Activated T-helper 1 cell treated with anti-CD3 and anti-CD28 coated beads, Interleukin-12 subunit alpha, Interleukin-12 subunit beta, Interleukin-2, Interleukin-4 antibody, amounts not matched to agents 30 ng/mL and 10 ng/mL and 1 ng/mL, durations not matched to agents 14 hours and 24 hours and 36 hours (primary cell): ENCODE data around the gene SHANK1. TPM values are rescaled to one million over a fixed set of nuclear protein-coding genes. Genes with fewer than 3 reads are reported as not detected.

Source experiments
- DNase-seq: peaks from one replicate; pipeline ENCODE4 v3.0.0; 2021; ENCODE audit warnings: low spot score
- H3K27ac Mint-ChIP-seq: one replicate; pipeline ENCODE4 v1.8.0; 2021; ENCODE audit warnings: mild to moderate bottlenecking, mixed read lengths
- H3K27me3 Mint-ChIP-seq: one replicate; pipeline ENCODE4 v1.8.0; 2022; ENCODE audit warnings: mild to moderate bottlenecking, moderate library complexity, mixed read lengths; ENCODE audit not compliant: insufficient read depth
- H3K36me3 Mint-ChIP-seq: one replicate; pipeline ENCODE4 v1.8.0; 2021; ENCODE audit warnings: low read depth, mixed read lengths
- H3K4me1 Mint-ChIP-seq: one replicate; pipeline ENCODE4 v1.8.0; 2021; ENCODE audit warnings: low read depth, mixed read lengths
- H3K4me3 Mint-ChIP-seq: one replicate; pipeline ENCODE4 v1.8.0; 2021; ENCODE audit warnings: mild to moderate bottlenecking, moderate library complexity, mixed read lengths
- H3K9me3 Mint-ChIP-seq: one replicate; pipeline ENCODE4 v1.8.0; 2021; ENCODE audit warnings: mixed read lengths
- intact Hi-C: fragments of 100-400 bp; cut with micrococcal nuclease; formaldehyde crosslinking; loops from one replicate; pipeline ENCODE4 v1.15.1; 2024
- total RNA-seq: library from RNA; stranded (reverse); gene quantifications from 2 replicates; pipeline ENCODE4 v1.2.3, GENCODE V29; 2022

The SHANK1 gene
- total RNA-seq, 1 donor from 2014 or later = not detected

- H3K4me3 Mint-ChIP-seq = no peak overlapping the region
Observed at GRCh38 chr19:50717026-50717723, 2.4 kb downstream of the SHANK1 start.

GRCh38 chr19:50716178-50717025 is 3.2 kb downstream of the SHANK1 start:
- Mint-ChIP-seq H3K4me3 (no peak overlapping the region), H3K9me3 (no peaks in the 10 kb centered on the region), H3K27ac (no peak overlapping the region), H3K4me1 (peaks cover 4% of the 10 kb centered on the region), H3K36me3 (no peaks in the 10 kb centered on the region), H3K27me3 (peaks cover 47% of the 10 kb centered on the region)
- intact Hi-C loops = loop anchor here (5.0 kb wide), 1 partner anchor 561 kb away; no protein-coding TSS in a partner anchor
- no peak for DNase-seq

More at GRCh38 chr19:50717026-50717723, 2.4 kb downstream of the SHANK1 start:
- DNase-seq = no peak
- intact Hi-C loops = loop anchor here (5.0 kb wide), 1 partner anchor 560 kb away; no protein-coding TSS in a partner anchor
- no peaks in the 10 kb centered on the region for H3K9me3 Mint-ChIP-seq
- no peaks in the 10 kb centered on the region for H3K36me3 Mint-ChIP-seq
- H3K4me1 Mint-ChIP-seq = peaks cover 4% of the 10 kb centered on the region
- H3K27me3 Mint-ChIP-seq = peaks cover 50% of the 10 kb centered on the region
- H3K27ac Mint-ChIP-seq = no peak overlapping the region

GRCh38 chr19:50713556-50714236 is 5.9 kb downstream of the SHANK1 start:
- Mint-ChIP-seq H3K4me1 (peaks cover 4% of the 10 kb centered on the region), H3K27ac (no peak overlapping the region), H3K27me3 (peaks cover 37% of the 10 kb centered on the region), H3K36me3 (no peaks in the 10 kb centered on the region), H3K4me3 (no peak overlapping the region), H3K9me3 (no peaks in the 10 kb centered on the region)
- intact Hi-C loops = no loop called here
- DNase-seq = no peak

GRCh38 chr19:50712833-50713232 is 6.8 kb downstream of the SHANK1 start:
- Mint-ChIP-seq H3K4me1 (peaks cover 4% of the 10 kb centered on the region), H3K27me3 (peaks cover 36% of the 10 kb centered on the region), H3K27ac (no peak overlapping the region), H3K9me3 (no peaks in the 10 kb centered on the region), H3K4me3 (no peak overlapping the region), H3K36me3 (no peaks in the 10 kb centered on the region)
- intact Hi-C loops = no loop called here
- DNase-seq = no peak

DNA sequence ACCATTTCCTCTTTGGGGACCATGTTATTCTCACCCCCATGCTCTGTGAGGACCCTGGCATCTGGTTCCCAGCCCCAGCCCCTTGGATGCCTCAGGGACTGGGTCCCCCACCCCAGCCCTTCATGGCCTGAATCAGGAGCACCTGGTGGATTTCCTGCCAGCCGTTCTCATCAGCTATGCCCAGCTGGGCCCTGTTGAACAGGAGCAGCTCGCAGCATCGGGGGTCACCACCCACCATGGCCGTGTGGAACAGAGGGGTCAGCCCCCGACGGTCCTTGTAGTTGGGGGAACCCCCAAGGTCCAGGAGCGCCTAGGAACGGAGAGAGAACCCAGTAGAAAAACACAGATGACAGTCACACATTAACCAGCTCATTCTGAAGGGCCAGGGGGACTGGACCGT is 7.8 kb downstream of the SHANK1 start:
- intact Hi-C loops = no loop called here
- H3K4me3 Mint-ChIP-seq = no peak overlapping the region
- H3K27ac Mint-ChIP-seq = no peak overlapping the region
- DNase-seq = no peak
- H3K9me3 Mint-ChIP-seq = no peaks in the 10 kb centered on the region
- no peaks in the 10 kb centered on the region for H3K36me3 Mint-ChIP-seq
- H3K4me1 Mint-ChIP-seq = peaks cover 4% of the 10 kb centered on the region
- H3K27me3 Mint-ChIP-seq = peaks cover 27% of the 10 kb centered on the region

DNA sequence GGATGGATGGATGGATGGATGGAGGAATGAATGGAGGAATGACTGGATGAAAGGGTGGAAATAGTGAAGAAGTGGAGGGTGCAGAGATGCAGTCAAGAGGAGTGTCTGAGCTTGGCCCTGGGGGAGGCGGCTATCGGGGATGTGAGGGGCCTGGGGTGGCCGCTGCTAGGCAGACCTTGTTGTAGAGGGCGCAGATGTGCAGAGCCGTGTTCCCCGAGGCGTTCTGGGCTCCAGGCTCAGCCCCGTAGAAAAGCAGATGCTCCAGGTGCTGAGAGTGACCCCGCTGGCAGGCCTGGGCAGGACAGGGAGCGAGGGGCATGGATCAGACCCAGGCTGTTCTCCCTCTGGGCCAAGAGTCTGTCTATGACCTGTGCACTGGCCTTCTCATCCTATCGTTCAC is 8.4 kb downstream of the SHANK1 start:
- no peak for DNase-seq
- Mint-ChIP-seq H3K4me3 (no peak overlapping the region), H3K27ac (no peak overlapping the region), H3K36me3 (no peaks in the 10 kb centered on the region), H3K9me3 (no peaks in the 10 kb centered on the region), H3K4me1 (peaks cover 4% of the 10 kb centered on the region), H3K27me3 (peaks cover 25% of the 10 kb centered on the region)
- intact Hi-C loops = no loop called here

DNA sequence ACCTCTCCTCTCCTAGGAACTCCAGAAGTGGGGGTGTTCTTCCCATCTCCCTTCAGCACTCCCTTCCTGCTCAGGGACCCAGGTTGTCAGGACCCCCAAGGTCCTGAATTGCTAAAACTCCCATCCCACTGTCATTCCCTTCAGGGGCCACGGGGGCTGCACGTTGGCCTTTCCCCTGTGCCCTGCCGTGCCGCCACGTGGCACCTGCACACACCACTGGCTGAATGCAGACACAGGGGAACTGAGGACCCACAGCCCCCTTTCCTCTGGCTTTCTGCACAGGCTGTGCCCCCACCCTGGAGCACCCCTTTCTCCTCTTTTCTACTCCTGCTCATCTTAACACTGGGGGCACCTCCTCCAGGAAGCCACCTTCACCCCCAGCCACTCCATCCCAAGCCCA is 9.0 kb downstream of the SHANK1 start:
- Mint-ChIP-seq H3K4me1 (peaks cover 4% of the 10 kb centered on the region), H3K27me3 (peaks cover 21% of the 10 kb centered on the region), H3K9me3 (no peaks in the 10 kb centered on the region), H3K27ac (no peak overlapping the region), H3K4me3 (no peak overlapping the region), H3K36me3 (no peaks in the 10 kb centered on the region)
- no peak for DNase-seq
- intact Hi-C loops = no loop called here

DNA sequence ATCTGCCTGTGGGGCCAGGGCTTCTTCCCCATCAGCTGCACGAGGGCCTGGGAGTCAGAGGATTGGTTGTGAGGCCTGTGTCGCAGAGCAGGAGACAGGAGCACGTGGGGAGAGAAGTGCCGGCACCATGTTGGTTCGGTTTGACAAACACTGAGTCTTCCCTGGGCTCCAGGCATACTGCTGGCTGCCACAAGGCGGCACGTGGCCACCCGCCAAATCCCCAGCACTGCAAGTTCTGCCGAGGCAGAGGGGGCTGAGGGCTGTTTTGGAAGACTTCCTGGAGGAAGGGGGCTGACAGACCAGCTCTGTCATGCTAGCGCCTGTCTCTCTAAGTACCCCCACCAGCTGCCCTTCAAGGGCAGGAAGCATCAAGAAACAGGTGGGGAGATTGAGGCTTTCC is 9.5 kb downstream of the SHANK1 start:
- no peak overlapping the region for H3K27ac Mint-ChIP-seq
- H3K4me1 Mint-ChIP-seq = peaks cover 4% of the 10 kb centered on the region
- H3K4me3 Mint-ChIP-seq = no peak overlapping the region
- H3K27me3 Mint-ChIP-seq = peaks cover 21% of the 10 kb centered on the region
- no peaks in the 10 kb centered on the region for H3K36me3 Mint-ChIP-seq
- no peak for DNase-seq
- H3K9me3 Mint-ChIP-seq = no peaks in the 10 kb centered on the region
- intact Hi-C loops = no loop called here

GRCh38 chr19:50708179-50708879 is 11.3 kb downstream of the SHANK1 start:
- H3K27me3 Mint-ChIP-seq = peaks cover 19% of the 10 kb centered on the region
- H3K27ac Mint-ChIP-seq = no peak overlapping the region
- no peak for DNase-seq
- no peaks in the 10 kb centered on the region for H3K9me3 Mint-ChIP-seq
- peaks cover 4% of the 10 kb centered on the region for H3K4me1 Mint-ChIP-seq
- H3K36me3 Mint-ChIP-seq = no peaks in the 10 kb centered on the region
- H3K4me3 Mint-ChIP-seq = no peak overlapping the region
- intact Hi-C loops = no loop called here

GRCh38 chr19:50706387-50706786 is 13.2 kb downstream of the SHANK1 start:
- no peaks in the 10 kb centered on the region for H3K4me1 Mint-ChIP-seq
- no peaks in the 10 kb centered on the region for H3K36me3 Mint-ChIP-seq
- H3K27ac Mint-ChIP-seq = no peak overlapping the region
- H3K4me3 Mint-ChIP-seq = no peak overlapping the region
- no peak for DNase-seq
- peaks cover 13% of the 10 kb centered on the region for H3K27me3 Mint-ChIP-seq
- no peaks in the 10 kb centered on the region for H3K9me3 Mint-ChIP-seq
- intact Hi-C loops = no loop called here

GRCh38 chr19:50705422-50706019 is 14.1 kb downstream of the SHANK1 start:
- Mint-ChIP-seq H3K4me1 (no peaks in the 10 kb centered on the region), H3K4me3 (no peak overlapping the region), H3K36me3 (no peaks in the 10 kb centered on the region), H3K27me3 (peaks cover 13% of the 10 kb centered on the region), H3K27ac (no peak overlapping the region), H3K9me3 (no peaks in the 10 kb centered on the region)
- intact Hi-C loops = loop anchor here (1.0 kb wide), 2 partner anchors 78 to 217 kb away; no protein-coding TSS in a partner anchor
- DNase-seq = no peak
